ENCODE data around the gene SLC39A13. TPM values are rescaled to one million over a fixed set of nuclear protein-coding genes. Genes with fewer than 3 reads are reported as not detected.

The SLC39A13 gene
- total RNA-seq (2022; extraction: Qiagen RNA extraction): 43.5 to 61.4 TPM (median 54.9 TPM) in 5 replicates

GRCh38 chr11:47407746-47408590 is at the start of gene SLC39A13:
TSS of gene SLC39A13 (plus strand) at chr11:47408590. CDS start at chr11:47410095, 1,505 bp downstream.

GRCh38 chr11:47378010-47378835 is 30.2 kb upstream of the SLC39A13 start, which contains the start of gene SPI1:
TSS of gene SPI1 (minus strand) at chr11:47378547. CDS start at chr11:47378353, 194 bp downstream.

GRCh38 chr11:47426062-47426956 is 17.9 kb downstream of the SLC39A13 start, which contains the start of gene PSMC3:
TSS of gene PSMC3 (minus strand) at chr11:47426439. CDS start at chr11:47426279, 160 bp downstream.

GRCh38 chr11:47448566-47449427 is 40.4 kb downstream of the SLC39A13 start, which contains the start of gene RAPSN:
TSS of gene RAPSN (minus strand) at chr11:47449136. CDS start at chr11:47448964, 172 bp downstream.

Other genes starting within 250 kb of the SLC39A13 start
- gene ARFGAP2, start 231.7 kb upstream of the SLC39A13 start, total RNA-seq (2022; extraction: Qiagen RNA extraction): 26.3 to 36.7 TPM (median 28.5 TPM) in 5 replicates
- gene PACSIN3, start 222.2 kb upstream of the SLC39A13 start, total RNA-seq (2022; extraction: Qiagen RNA extraction): 26.1 to 35.8 TPM (median 31.9 TPM) in 5 replicates
- gene DDB2, start 193.6 kb upstream of the SLC39A13 start, total RNA-seq (2022; extraction: Qiagen RNA extraction): 81.2 to 94.6 TPM (median 86.0 TPM) in 5 replicates
- 22.1 to 36.1 TPM (median 24.3 TPM) in 5 replicates for gene ACP2, start 159.8 kb upstream of the SLC39A13 start, total RNA-seq (2022; extraction: Qiagen RNA extraction)
- gene NR1H3, start 150.6 kb upstream of the SLC39A13 start, total RNA-seq (2022; extraction: Qiagen RNA extraction): 7.4 to 14.3 TPM (median 12.2 TPM) in 5 replicates
- gene MADD, start 138.5 kb upstream of the SLC39A13 start, total RNA-seq (2022; extraction: Qiagen RNA extraction): 22.0 to 24.2 TPM (median 23.5 TPM) in 5 replicates
- 0.07 to 0.09 TPM (median 0.07 TPM) in 5 replicates for gene MYBPC3, start 55.9 kb upstream of the SLC39A13 start, total RNA-seq (2022; extraction: Qiagen RNA extraction)
- 0.10 to 0.16 TPM in 2 of 5 replicates, not detected in the others for gene SPI1, start 30.0 kb upstream of the SLC39A13 start, total RNA-seq (2022; extraction: Qiagen RNA extraction)
- gene PSMC3, start 17.8 kb downstream of the SLC39A13 start, total RNA-seq (2022; extraction: Qiagen RNA extraction): 189 to 265 TPM (median 196 TPM) in 5 replicates
- gene RAPSN, start 40.5 kb downstream of the SLC39A13 start, total RNA-seq (2022; extraction: Qiagen RNA extraction): 0.11 to 0.34 TPM (median 0.13 TPM) in 3 of 5 replicates, not detected in the others
- gene CELF1, start 144.5 kb downstream of the SLC39A13 start, total RNA-seq (2022; extraction: Qiagen RNA extraction): 45.7 to 51.1 TPM (median 47.9 TPM) in 5 replicates
- 58.5 to 79.9 TPM (median 75.4 TPM) in 5 replicates for gene PTPMT1, start 157.0 kb downstream of the SLC39A13 start, total RNA-seq (2022; extraction: Qiagen RNA extraction)
- 17.6 to 22.3 TPM (median 19.5 TPM) in 5 replicates for gene KBTBD4, start 170.4 kb downstream of the SLC39A13 start, total RNA-seq (2022; extraction: Qiagen RNA extraction)
- 104 to 138 TPM (median 135 TPM) in 5 replicates for gene NDUFS3, start 170.5 kb downstream of the SLC39A13 start, total RNA-seq (2022; extraction: Qiagen RNA extraction)
- gene FAM180B, start 178.1 kb downstream of the SLC39A13 start, total RNA-seq (2022; extraction: Qiagen RNA extraction): not detected in 5 replicates
- gene C1QTNF4, start 185.8 kb downstream of the SLC39A13 start, total RNA-seq (2022; extraction: Qiagen RNA extraction): 0.08 to 0.10 TPM (median 0.08 TPM) in 3 of 5 replicates, not detected in the others
- gene MTCH2, start 234.0 kb downstream of the SLC39A13 start, total RNA-seq (2022; extraction: Qiagen RNA extraction): 114 to 158 TPM (median 132 TPM) in 5 replicates